Activated B cell treated with CpG ODN at 0.5 μM for 24 hours (primary cell): ENCODE data around the gene TAS2R9. TPM values are rescaled to one million over a fixed set of nuclear protein-coding genes. Genes with fewer than 3 reads are reported as not detected.
"Not testable (repeated sequence)": the region's sequence is repeated elsewhere in the genome, so short reads cannot be mapped to it uniquely, and the experiment has no call there.

ENCODE experiments used
- ATAC-seq: fragments of 200-7000 bp; cut with Tn5 transposase; one replicate; pipeline ENCODE4 v1.10.0; 2021; ENCODE audit warnings: low read depth, mild to moderate bottlenecking, moderate library complexity
- CTCF ChIA-PET: fragments of 350-600 bp; sonication (Branson Sonifier 250); formaldehyde crosslinking; loops from one replicate; lab custom pipeline; 2021; ENCODE audit warnings: antibody characterized with exemption; lab: Charles Lee
- POLR2A ChIA-PET: fragments of 350-600 bp; sonication (Branson Sonifier 250); formaldehyde crosslinking; loops from one replicate; lab custom pipeline; 2021; ENCODE audit warnings: antibody characterized with exemption; lab: Charles Lee
- DNase-seq: peaks from one replicate; pipeline ENCODE4 v3.0.0; 2022
- H3K27ac Mint-ChIP-seq: one replicate; pipeline ENCODE4 v1.8.0; 2020; ENCODE audit warnings: mixed read lengths
- H3K27me3 Mint-ChIP-seq: one replicate; pipeline ENCODE4 v1.8.0; 2021; ENCODE audit warnings: mixed read lengths
- H3K36me3 Mint-ChIP-seq: one replicate; pipeline ENCODE4 v1.8.0; 2021; ENCODE audit warnings: low read depth, mixed read lengths
- H3K4me1 Mint-ChIP-seq: one replicate; pipeline ENCODE4 v1.8.0; 2021; ENCODE audit warnings: mixed read lengths
- H3K4me3 Mint-ChIP-seq: one replicate; pipeline ENCODE4 v1.8.0; 2020; ENCODE audit warnings: mild to moderate bottlenecking, mixed read lengths
- H3K9me3 Mint-ChIP-seq: one replicate; pipeline ENCODE4 v1.8.0; 2020; ENCODE audit warnings: mixed read lengths
- CTCF ChIP-seq: fragments of 200-600 bp; IDR thresholded peaks from one replicate; pipeline ENCODE4 v1.8.0; 2022; ENCODE audit warnings: antibody characterized with exemption, mild to moderate bottlenecking
- intact Hi-C: fragments of 100-400 bp; cut with micrococcal nuclease; formaldehyde crosslinking; loops from one replicate; pipeline ENCODE4 v1.15.1; 2024
- total RNA-seq: library from RNA; stranded (reverse); gene quantifications from 2 replicates; pipeline ENCODE4 v1.2.3, GENCODE V29; 2022

Gene TAS2R9
- total RNA-seq, 1 donor from 2014 or later: not detected

- H3K4me3 Mint-ChIP-seq: no peak overlapping the region
- no peaks in the 10 kb centered on the region for H3K36me3 Mint-ChIP-seq
- no peak overlapping the region for H3K27ac Mint-ChIP-seq
- no peak for ATAC-seq
- intact Hi-C loops: no loop called here
- ChIA-PET CTCF (no interaction called here), POLR2A (no interaction called here)
- H3K4me1 Mint-ChIP-seq: no peaks in the 10 kb centered on the region
- H3K27me3 Mint-ChIP-seq: peaks cover 5% of the 10 kb centered on the region
- no peaks in the 10 kb centered on the region for H3K9me3 Mint-ChIP-seq
- no peak for TF ChIP-seq CTCF
- DNase-seq: no peak
These were observed 15.7 kb downstream of the TAS2R9 start for GRCh38 chr12:10794222-10794621.

- H3K36me3 Mint-ChIP-seq, H3K4me1 Mint-ChIP-seq, ATAC-seq, POLR2A ChIA-PET, H3K4me3 Mint-ChIP-seq, DNase-seq, H3K27ac Mint-ChIP-seq, H3K27me3 Mint-ChIP-seq, H3K9me3 Mint-ChIP-seq, intact Hi-C loops, CTCF ChIA-PET: not testable (repeated sequence)
These were observed 18.2 kb downstream of the TAS2R9 start for GRCh38 chr12:10791769-10792168.

- Mint-ChIP-seq H3K4me1 (no peaks in the 10 kb centered on the region), H3K27me3 (peaks cover 1% of the 10 kb centered on the region), H3K27ac (no peak overlapping the region), H3K4me3 (no peak overlapping the region), H3K36me3 (no peaks in the 10 kb centered on the region), H3K9me3 (no peaks in the 10 kb centered on the region)
- ATAC-seq (no peak), DNase-seq (no peak)
- ChIA-PET POLR2A (no interaction called here), CTCF (no interaction called here)
- intact Hi-C loops: no loop called here
- TF ChIP-seq CTCF: no peak
These were observed 26.7 kb downstream of the TAS2R9 start for GRCh38 chr12:10783252-10783651.

GRCh38 chr12:10779103-10779502 lies 30.9 kb downstream of the TAS2R9 start:
- H3K27me3 Mint-ChIP-seq: peaks cover 1% of the 10 kb centered on the region
- CTCF ChIA-PET: interaction anchor here (1.1 kb wide), 1 partner anchor 707 kb away, joined by 5 read pairs; no protein-coding TSS in a partner anchor
- no peaks in the 10 kb centered on the region for H3K4me1 Mint-ChIP-seq
- no peaks in the 10 kb centered on the region for H3K36me3 Mint-ChIP-seq
- no peak for TF ChIP-seq CTCF
- intact Hi-C loops: loop anchor here (10.0 kb wide), 1 partner anchor 1256 kb away; no protein-coding TSS in a partner anchor
- no peak overlapping the region for H3K4me3 Mint-ChIP-seq
- ATAC-seq (no peak), DNase-seq (no peak)
- H3K27ac Mint-ChIP-seq: no peak overlapping the region
- no peaks in the 10 kb centered on the region for H3K9me3 Mint-ChIP-seq
- POLR2A ChIA-PET: no interaction called here

- Mint-ChIP-seq H3K9me3 (no peaks in the 10 kb centered on the region), H3K27ac (no peak overlapping the region), H3K4me1 (no peaks in the 10 kb centered on the region), H3K36me3 (no peaks in the 10 kb centered on the region), H3K27me3 (peaks cover 17% of the 10 kb centered on the region), H3K4me3 (no peak overlapping the region)
- ChIA-PET CTCF (interaction anchor here (0.9 to 5.2 kb wide), 8 partner anchors 21 to 1262 kb away, joined by 3 to 83 read pairs (median 4); no protein-coding TSS in a partner anchor), POLR2A (interaction anchor here (0.5 kb wide), 1 partner anchor 593 kb away, joined by 3 read pairs; no protein-coding TSS in a partner anchor)
- no peak for DNase-seq
- ATAC-seq: peak; percentile 54
- intact Hi-C loops: loop anchor here (1.0 to 10.0 kb wide), 3 partner anchors 715 to 1563 kb away; no protein-coding TSS in a partner anchor
- no peak for TF ChIP-seq CTCF
These were observed 38.7 kb downstream of the TAS2R9 start for GRCh38 chr12:10771132-10771733.
